ENCODE measurements around the gene TNFAIP8.

TNFAIP8 gene

DNA sequence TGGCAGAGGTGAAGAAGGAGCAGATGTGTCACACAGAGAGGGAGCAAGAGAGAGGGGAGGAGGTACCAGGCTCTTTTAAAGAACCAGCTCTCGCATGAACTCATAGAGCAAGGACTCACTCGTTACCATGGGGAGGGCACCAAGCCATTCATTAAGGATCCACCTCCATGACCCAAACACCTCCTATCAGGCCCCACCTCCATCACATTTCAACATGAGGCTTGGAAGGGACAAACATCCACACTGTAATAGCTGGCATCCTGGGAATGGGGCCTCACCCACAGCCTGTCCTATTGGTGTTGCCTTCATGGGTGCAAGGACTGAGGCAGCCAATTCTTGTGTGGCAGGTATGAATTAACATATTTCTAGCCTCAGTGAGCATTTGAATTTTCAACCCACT, 11.6 kb upstream of the TNFAIP8 start:
- in situ Hi-C loops (cut with MboI; ENCODE audit: low sequenced_read_pairs), result no loop called here

DNA sequence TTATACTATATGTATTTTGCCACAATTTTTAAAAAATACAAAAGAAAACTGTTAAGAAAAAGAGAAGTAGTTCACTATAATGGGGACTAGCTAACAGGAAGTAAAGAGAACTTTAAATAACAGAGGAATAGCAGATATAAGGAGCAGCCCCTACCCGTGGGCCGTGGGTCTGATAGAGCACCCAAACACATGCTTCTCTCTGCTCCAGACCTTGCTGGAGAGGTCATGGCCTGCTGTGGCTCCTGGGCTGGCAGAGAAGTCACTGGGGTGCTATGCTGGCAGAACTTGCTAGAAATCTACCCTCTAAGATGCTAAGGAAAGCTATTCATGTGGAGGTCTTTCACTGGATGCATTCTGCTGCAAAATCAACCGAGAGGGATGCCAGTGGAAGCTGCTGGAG, 10.0 kb upstream of the TNFAIP8 start:
- in situ Hi-C loops (cut with MboI; ENCODE audit: low sequenced_read_pairs), result no loop called here

DNA sequence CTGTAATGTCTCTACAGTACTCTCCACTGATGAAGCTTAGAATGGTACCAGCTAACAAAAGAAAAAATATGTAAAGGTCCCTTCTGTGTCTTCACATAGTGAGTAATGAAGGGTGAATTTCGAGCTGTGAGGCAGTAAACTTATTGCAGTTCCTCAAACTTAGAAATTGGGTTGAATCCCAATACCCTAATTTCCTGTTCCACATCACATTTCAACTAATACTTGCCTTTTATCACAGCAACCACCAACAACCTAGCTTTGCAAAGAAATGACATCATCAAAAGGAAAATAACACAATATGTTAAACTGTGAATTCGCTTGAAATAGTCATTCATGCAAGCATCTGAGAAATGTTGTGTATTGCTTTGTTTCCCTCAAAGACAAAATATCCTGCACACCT, 9.4 kb upstream of the TNFAIP8 start:
- in situ Hi-C loops (cut with MboI; ENCODE audit: low sequenced_read_pairs), result no loop called here

DNA sequence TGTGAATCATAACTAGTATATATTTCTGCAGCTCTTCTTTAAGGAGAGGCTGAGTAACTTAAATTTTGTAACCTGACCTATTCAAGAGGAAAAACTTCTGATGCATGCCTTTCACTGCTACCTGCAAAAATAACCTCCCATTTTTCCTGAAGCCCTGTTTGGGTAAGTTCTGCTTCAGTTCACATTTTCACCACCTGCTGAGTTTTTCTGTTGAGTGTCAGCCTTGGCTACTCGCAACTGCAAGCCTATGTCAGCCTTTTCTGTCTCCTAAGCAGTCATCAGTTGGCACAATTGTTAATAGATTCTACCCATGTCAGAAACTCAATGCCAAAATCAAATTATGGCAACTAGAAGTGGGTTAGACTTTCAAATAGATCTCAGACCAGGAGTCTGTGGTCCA, 8.2 kb upstream of the TNFAIP8 start:
- in situ Hi-C loops (cut with MboI; ENCODE audit: low sequenced_read_pairs), result no loop called here

DNA sequence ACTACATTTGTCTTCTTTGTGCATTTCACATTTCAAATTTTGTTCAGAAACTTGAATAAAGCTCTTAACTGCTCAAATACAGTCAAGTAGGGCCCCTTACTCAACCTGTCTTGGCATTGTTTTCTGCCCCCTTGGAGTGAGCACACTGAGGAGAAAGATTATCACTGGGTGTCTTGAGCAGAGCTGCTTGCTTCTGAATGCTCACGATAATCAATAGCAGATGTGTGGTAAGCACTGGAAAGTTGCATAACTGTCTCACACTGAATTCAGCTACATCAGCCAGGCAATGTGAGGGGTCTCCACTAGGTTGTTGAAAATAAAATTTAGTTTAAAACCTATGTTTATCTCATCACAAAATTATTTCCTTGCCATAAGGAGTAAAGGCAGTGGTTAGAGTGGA, 7.8 kb upstream of the TNFAIP8 start:
- in situ Hi-C loops (cut with MboI; ENCODE audit: low sequenced_read_pairs), result no loop called here

DNA sequence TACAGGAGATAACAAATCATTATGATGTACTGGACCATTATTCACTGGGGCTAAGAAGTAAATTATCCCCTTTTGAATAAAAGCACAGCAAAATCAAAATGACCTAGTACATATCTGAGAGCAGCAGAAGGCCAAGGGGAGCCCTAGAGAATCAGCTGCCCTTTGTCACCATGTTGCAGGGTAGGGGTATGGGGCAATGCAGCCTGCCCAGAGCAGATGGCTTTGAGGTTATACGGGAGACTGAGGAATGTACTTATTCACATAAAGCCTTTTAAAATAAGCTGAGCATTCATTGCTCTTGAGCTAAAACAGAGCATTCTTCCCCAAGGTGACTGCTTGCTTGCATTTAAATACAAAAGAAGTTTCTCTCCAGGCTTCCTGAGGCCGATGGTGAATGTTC, 2.6 kb upstream of the TNFAIP8 start:
- in situ Hi-C loops (cut with MboI; ENCODE audit: low sequenced_read_pairs), result no loop called here

DNA sequence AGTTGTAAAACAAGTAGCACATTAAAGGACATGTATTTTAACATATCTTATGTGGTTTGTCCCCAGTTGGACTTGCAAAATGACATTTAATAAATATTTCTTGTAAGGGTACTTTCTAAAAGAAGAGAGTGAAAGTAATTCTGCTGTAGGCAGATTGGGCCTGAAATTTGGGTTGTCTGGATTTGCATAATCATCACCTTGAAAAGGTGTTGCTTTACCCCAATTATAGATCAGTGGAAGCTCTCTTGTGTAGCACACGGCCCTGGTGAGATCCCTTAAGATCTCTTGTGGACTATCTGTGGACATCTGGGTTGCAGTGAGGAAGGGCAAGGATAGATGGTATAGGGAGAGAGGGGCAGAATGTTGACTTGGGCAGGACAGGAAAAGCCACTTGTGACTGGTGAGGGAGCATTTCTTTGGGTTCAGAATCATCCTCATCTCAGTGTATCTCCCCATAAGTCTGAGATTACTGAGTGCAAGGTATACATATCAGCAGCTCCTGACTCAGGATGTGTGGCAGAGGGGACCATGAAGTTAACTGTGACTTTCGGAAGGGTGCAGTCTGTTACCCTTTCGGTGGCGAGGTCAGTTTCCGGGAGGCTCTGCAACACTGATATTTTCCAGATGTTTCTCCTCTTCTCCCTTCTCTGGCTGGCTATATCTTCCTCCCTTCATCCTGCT, 2.0 kb upstream of the TNFAIP8 start:
- in situ Hi-C loops (cut with MboI; ENCODE audit: low sequenced_read_pairs), result no loop called here

DNA sequence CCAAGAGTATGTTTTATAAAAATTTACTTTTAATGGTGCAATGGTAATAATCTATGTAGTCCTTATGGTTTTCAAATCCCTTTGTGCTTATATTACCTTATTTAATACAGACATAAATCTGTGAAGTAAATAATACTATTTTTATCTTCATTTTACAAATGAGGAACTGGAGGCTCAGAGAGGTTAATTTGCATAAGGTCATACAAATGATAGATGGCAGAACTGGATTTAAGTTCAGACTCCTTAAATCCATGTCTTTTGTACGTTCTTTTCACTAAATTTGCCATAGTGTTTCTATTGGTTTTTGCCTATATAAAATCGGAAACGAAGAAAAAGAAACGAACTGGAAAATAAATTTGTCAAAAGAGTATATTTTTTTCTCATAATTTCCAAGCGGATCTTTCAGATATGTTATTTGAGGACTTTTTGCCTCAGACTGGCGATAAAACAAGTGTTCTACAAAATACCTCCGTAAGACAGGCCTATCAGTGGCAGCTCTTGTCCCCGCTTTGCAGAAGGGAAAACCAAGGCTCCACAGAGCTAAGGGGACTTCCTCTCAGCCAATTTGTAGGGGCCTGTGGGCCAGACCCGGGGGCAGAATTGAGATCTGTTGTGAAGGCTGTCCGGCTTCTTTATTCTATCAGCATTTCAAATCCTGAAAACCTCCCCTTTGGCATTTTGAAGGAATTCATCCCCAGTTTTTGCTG, 1.1 kb upstream of the TNFAIP8 start:
- in situ Hi-C loops (cut with MboI; ENCODE audit: low sequenced_read_pairs), result no loop called here

DNA sequence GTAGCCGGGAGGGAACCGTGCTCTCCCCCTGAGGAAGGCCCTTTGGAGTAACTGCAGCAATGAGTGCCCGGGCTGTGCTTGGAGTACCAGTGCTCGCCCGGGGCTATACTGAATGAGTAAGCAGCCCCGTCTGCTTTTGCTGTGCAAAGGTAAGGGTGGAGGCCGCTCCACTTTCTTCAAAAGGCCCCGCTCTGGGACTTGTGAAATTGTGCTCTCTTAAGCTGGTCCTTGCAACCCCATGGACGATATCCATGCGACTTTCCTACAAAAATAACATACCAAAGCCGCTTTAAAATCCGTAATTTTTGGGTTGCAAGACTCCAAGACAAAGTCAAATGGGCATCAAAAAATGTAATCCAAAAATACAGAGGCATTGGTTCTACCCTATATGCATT, 578 bp upstream of the TNFAIP8 start:
- in situ Hi-C loops (cut with MboI; ENCODE audit: low sequenced_read_pairs), result no loop called here

DNA sequence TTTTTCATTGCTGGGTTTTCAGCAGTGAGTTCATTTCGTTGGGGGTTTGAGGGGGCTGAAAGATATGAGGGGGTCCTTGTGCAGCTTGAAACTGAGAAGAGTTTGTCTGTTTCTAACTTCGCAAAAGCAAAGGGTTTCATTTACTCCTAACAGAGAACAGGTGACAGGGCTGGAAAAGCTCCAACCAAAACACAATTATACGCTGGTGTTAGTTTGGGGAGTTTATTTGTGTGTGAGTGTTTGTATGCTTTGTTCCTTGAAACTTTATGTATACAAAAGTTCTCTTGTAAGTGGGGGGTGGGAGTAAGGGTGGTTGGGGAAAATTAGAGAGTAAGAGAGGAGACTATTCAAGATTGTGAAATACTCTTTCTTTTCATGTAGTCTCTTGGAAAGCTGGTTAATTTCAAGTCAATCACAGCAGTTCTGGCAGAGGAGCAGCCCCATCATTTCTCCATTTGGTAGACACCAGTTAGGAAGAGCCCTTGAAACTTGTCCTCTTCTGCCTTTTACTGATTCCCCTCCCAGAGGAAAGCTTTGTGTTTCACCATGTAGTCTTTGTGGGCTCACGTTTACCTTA, 881 bp downstream of the TNFAIP8 start:
- in situ Hi-C loops (cut with MboI; ENCODE audit: low sequenced_read_pairs), result no loop called here

DNA sequence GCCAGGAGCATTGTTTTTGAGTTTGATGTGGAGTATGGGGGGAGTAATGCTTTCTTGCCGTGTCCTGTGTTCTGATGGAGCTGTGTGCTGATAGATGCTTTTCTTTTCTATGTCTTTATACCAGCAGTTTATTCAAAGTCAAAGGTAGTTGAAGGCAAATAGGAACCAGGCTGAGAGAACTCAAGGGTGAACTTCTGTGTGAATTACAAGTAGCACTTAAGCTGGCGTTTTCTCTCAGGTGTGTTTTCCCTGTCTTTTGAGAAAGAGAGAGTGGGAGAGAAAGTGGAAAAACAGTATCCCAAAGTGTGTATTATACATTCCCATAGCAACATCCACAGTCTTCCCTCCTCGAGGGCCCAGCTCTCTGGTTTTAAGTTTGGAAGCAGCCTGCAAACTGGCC, 1.5 kb downstream of the TNFAIP8 start:
- in situ Hi-C loops (cut with MboI; ENCODE audit: low sequenced_read_pairs), result no loop called here

DNA sequence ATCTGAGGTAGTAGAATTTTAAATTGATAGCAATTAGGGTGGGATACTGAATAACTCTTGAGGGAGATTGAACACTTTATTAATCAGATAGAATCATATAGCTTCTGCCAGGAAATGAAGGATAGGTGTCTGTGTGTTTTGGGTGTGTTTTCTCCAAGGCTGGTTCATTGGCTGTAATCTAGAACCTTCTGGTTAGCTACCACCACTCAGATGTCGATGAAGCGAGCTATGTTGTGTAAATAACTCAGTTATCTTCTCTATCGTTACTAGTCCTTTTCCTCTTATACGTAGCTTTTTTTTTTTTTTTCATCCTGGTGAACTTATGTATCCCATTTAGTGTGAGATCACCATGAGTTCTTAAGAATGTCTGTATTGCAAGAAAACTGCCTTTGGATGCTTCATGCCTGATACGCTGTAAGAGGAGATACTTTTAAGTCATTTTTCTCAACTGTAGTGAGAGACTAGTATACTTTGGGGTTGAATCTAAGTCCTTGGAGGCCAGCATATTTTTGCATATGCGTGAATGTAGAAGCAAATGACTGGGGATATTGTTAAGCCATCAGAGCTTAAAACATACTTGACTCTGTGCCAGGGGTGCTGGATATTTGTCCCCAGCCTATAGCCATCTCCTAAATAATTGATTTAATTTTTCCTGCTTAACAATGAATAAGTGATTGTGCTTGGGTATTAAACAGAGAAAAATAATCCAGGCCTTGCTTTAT, 2.1 kb downstream of the TNFAIP8 start:
- in situ Hi-C loops (cut with MboI; ENCODE audit: low sequenced_read_pairs), result no loop called here

DNA sequence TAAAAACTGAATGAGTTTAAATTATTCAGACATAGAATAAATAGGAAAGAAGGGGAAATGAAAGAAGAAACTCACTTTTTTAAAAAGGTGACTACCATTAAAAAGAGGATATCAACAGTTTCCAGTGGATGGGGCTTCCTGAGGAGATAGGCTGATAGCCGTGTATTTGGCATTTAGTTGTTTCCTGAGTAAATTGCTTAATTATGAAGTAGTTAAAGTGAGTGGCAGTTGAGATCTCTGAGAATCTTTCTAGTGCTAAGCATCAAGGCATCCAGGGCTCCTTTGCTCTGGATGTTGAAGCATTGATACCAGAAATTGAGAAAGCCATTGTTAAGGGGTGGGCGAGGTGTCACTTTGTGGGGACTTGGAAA, 2.7 kb downstream of the TNFAIP8 start:
- in situ Hi-C loops (cut with MboI; ENCODE audit: low sequenced_read_pairs), result no loop called here

DNA sequence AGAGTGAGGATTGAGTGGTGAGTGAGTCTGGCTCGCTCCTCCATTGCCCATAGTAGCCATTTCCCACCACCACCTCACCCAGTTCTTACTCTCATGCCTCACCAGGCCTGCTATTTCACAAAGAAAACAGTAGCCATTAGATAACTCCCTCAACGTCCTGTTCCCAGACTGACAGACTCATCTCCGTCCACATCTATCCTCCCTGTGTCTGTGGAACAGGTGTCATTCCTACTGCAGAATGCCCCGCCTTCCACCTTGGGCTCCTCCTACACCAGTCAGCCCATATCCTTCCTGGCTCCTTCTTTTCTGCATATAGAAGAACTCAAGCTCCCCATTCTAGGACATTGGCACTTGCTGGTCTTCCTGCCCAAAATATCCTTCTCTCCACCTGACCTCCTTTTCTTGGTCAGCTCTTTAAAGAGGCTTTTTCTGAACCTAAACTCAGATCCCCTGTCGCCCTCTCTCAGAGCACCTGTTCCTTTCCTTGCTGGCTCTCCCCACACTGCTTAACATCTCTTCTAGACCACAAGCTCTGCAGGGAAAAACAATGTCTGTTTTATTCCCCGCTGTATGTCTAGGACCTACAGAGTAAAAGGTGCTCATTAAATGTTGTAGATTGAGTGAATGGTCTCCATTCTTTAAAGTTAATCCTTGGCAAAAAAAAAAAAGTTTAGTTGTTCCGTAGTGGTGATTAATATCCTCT, 3.2 kb downstream of the TNFAIP8 start:
- in situ Hi-C loops (cut with MboI; ENCODE audit: low sequenced_read_pairs), result no loop called here

DNA sequence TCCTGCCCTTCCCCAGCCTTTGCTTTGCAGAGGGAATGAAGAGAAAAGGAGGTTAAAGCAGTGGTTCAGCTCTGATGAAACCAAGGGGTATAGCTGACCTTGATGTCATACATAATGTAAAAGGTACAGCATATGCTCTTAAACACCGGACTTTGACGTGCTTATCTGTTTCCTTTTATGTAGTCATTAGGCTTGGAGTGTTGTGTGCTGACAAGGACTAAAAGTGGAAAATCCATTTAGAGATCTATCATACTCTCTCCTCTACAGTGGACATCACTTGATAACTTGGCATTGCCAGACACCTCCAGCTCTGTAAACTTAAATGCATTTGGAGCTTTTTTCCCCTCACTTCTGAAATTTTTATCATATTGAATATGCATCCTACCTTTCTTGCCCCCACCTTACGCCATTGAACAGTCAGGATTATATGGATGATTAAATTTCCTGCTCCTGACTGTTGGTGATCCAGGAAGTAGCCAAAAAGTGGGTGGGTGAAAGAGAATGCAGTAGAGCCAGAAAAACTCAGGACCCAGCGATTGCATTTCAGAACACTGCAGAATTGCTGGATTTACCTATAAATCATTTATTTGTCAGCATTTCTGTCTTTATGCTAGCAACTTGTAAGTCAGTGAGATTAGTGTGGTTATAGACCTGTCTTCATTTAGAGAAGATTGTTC, 4.1 kb downstream of the TNFAIP8 start:
- in situ Hi-C loops (cut with MboI; ENCODE audit: low sequenced_read_pairs), result no loop called here

DNA sequence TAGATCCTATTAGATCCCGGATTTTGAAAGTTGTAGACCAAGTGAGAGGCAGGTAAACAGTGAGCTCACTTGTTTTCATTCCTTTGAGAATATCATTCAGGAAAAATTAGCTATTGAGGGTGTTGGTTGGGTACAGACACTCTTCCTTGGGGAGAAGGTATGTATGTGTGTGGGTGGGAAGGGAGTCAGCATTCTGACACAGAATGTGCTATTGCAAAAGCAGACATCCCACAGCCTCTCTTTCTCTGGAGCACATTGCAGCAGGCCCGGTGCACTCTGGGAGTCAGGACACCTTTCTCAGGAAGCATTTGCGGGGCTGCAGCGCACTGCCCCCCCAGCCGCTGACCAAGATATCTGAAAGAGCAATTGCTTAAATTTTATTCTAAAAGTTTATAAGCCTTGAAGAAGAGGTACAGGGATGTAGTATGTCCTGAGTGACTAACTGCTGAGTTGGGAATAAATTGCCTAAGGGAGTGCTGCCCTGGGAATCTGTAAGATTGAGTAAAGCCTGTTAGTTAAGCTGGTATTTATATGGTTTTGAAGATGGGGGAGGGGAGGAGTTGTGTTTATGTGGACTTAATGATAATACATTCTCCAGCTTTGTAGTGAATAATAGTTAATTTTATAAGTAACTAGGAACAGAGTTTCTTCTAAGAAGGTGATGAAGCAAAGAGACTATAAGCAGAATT, 5.2 kb downstream of the TNFAIP8 start:
- in situ Hi-C loops (cut with MboI; ENCODE audit: low sequenced_read_pairs), result no loop called here

DNA sequence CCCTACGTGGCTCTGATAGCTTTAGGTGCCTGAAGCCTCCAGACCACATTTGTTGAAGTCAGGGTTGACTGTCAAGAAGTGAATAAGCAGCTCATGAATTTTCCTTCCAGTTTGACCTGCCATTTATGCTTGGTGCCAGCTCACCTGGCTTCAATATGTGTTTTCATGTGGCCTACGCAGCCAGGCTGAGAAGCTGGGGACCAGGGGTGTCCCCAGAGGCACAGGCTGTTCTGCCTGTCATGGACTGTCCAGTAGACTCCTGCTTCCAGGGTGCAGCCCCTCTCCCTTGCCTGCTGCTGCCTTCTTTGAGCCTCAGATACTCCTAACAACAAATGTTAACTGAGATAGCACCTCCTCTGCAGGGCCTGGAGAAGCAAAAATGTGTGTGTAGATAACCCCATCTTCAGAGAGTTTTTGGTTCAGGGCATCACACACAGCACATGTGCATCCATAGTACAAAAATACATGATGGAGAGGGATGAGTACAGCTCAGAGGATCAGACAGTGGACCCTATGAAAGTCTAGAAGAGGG, 5.8 kb downstream of the TNFAIP8 start:
- in situ Hi-C loops (cut with MboI; ENCODE audit: low sequenced_read_pairs), result no loop called here

DNA sequence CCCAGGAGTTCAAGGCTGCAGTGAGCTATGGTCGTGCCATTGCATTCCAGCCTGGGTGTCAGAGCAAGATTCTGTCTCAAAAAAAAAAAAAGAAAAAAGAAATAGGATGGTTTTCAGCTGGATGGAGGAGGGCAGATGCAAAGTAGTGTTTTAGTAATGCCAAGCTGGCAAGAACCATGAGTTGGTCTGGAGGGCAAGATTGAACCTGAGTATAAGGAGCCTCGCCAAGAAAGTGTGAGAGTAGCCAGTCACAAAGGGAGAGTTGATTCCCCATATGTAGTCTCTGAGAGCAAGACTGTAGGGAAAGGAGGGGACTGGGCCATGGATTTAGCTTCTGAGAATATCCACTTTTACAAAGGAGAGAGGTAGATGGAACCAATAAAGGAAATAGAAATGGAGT, 6.9 kb downstream of the TNFAIP8 start:
- in situ Hi-C loops (cut with MboI; ENCODE audit: low sequenced_read_pairs), result no loop called here

DNA sequence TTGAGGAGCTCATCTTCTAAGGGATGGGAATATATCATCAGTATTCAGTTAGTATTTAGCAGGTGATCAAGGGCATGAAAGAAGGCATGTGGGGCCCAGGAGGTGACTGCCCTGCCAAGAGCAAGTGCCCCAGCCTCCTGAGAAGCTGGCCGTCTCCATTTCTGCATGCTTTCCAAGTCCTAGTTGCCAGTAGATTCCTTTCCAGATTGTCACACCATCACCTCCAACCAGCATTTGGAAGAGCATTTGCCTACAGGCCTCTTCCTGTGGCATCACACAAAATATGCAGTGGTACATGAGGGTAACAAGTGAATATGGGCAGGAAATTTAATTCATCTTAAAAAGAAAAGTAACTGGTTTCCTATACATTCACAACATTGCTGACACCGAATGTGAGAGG, 7.5 kb downstream of the TNFAIP8 start:
- in situ Hi-C loops (cut with MboI; ENCODE audit: low sequenced_read_pairs), result no loop called here

DNA sequence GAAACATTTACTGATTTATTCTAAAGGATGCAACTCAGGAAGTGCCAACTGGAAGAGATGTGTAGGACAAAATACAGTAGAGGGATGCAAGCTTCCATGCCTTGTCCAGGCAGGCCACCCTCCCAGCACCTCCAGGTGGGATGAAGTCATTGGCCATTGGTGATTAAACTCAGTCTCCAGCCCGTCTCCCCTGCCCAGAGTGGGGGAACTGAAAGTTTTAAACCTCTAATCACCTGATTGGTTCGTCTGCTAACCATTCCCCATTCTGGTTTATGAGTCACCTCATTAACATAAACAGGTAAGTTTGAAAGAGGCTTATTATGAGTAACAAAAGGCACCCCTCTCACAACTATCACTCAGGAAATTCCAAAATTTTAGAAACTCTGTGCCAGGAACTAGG, 8.1 kb downstream of the TNFAIP8 start:
- in situ Hi-C loops (cut with MboI; ENCODE audit: low sequenced_read_pairs), result no loop called here
